ENCODE data around the gene ID2.

ID2 gene

DNA sequence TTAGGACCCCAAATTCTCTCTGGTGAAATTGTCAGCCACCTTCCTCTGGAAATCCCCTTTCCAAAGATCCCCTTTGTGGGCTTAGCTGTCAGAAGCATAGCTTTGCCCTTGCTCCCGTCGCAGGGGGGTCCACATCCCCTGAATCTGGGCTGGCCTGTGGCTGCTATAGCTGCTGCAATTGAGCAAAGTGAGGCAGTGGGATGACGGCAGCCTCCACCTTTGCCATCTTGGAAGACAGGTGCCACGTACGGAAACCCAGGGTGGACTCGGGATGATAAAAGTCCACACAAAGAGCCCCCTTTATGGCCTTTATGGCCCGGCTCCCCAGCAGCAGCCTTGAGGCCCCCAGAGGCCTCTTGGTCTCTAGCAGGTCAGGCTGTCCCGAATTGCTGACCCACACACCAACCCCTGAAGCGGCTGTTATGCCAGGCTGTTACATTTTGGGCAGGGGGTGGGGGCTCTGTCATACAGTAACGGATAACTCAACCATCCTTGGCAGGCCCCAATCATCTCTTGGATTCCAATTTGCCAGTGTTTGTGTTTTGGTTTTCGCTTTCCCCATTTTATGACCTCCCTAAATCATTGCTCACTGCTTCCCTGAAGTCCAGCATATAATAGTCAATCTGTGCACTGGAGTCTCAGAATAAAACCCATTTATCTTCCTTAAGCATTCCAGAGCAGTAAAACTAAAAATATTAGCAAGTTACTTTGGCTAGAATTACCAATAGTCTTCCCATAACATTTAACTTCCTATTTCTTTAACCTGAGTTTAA lies 33.2 kb upstream of the ID2 start:
- no peak for DNase-seq

DNA sequence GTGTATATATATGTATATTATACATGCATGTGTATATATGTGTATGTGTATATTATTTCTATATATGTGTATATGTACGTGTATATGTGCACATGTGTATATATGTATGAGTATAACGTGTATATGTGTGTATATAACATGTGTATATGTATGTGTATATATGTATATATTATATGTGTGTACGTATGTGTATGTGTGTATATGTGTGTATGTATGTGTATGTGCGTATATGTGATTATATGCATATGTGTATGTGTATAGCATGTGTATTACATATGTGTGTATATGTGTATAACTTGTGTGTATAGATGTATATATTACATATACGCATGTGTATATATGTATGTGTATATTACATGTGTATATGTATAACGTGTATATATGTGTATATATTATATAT lies 32.1 kb upstream of the ID2 start:
- no peak for DNase-seq

DNA sequence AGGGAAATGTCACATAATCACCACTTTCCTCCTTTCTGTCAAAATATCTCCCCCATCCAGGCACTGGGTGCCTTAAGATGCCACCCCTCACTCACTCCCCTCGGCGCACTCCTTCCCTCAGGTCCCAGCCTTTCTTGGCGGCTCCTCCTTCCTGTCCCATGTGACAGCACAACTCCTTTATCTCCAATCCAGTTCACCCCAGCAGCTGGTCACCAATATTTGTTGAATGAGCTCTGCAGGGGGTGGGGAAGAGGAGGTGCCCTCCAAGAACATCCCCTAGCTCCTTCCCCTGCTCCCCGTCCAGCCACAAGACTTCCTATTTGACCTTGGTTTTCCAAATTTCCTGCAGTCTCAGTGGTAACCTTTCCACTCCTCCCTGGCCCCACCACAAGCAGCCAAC lies 31.6 kb upstream of the ID2 start:
- DNase-seq, result peak; percentile 9

DNA sequence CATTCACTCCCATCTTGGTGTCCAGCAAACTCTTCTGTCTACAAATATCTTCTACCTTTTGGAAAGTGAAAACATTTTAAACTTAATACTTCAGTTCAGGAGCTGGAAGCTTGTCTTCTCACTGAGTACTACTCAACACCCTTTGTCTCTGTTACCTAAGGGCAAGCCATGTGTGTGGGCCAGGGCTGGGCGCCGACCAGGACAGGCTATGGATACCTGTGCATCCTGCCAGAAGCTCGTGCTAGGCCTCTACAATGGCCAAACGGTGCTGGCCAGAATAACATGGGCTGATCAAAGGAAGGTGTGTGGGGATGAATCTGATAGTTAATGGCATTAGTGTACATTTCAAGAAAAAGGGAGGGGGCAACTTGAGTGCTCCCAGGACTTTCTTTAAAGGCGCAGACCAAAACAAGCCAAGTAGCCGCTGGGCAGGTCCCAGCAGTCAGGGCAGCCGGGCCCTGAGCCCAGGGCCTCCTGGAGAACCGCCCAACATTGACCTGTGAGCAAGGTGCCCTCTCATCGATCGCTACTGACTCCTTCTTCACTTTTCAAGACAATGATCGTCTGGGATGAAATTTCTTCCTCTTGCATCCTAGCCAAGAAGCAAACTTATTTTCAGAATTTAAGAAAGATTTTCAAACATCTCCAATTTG lies 29.0 kb upstream of the ID2 start:
- peak; percentile 38 for DNase-seq

DNA sequence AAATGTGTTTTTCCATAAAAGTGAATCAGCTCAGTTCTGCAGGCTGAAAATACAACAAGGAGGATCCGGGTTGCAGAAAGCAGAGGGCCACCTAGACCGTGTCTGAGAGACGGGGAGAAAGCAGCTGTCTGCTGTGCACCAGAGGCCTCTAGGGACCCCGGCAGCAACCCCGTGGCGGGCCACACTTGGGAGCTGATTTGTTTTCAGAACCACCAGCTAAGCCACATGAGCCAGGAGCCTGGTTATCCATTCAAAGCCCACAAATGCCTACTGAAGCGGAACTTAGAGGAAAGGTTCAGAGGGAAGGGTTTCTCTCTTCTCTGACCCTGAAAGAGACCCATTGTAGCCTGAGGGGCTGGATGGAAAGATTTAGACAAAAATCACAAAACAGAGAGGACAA lies 28.4 kb upstream of the ID2 start:
- peak; percentile 51 for DNase-seq

DNA sequence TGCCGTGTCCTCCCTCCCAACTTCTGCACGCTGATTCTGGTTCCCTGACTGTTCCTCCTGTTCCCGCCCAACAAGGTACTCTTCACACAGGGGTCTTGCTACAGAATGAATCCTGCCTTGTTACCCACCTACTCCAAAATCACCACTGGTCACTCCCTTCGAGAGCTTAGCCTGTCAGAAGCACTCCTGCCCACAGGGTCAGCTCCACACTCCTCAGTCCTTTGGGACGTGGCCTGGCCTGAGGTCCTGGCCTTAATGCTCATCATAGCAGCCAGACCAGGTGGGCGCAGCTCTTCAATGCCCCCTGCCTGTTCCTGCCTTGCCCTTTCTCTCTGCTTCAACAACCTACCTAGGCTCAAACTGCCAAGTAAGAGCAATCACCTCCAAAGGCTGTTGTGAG lies 27.8 kb upstream of the ID2 start:
- no peak for DNase-seq

DNA sequence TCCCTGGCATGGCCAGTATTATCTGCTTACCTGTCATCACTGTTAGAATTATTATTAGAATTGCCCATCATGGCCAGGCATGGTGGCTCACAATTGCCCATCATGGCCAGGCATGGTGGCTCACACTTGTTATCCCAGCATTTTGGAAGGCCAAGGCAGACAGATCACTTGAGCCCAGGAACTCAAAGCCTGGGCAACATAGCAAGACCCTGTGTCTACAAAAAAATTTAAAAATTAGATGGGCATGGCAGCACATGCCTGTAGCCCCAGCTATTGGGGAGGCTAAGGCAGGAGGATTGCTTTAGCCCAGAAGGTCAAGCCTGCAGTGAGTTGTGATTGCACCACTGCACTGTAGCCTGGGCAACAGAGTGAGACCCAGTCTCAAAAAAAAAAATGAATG lies 27.4 kb upstream of the ID2 start:
- DNase-seq, result peak; percentile 14

DNA sequence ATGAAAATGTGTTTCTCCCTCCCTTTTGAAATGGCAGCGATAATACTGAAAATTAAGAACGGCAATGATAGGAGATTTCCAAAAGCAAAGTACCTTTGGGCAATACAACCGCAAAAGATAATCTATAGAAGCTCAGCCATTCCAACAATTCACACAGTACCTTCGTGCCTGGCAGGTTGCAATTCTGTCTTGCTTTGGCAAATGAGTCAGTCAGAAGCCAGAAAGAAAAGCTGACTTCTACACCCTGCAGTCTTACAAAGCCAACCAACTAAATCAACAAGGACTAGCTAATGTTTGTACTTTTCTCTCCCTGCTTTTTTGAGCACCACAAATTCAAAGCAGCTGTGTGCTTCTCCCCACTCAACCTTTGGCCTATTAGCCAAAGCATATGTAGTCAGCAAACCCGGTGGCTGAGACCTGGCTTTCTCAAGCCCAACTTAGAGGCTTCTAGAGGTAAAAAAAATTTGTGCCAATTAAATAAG lies 25.7 kb upstream of the ID2 start:
- DNase-seq, result peak; percentile 10

DNA sequence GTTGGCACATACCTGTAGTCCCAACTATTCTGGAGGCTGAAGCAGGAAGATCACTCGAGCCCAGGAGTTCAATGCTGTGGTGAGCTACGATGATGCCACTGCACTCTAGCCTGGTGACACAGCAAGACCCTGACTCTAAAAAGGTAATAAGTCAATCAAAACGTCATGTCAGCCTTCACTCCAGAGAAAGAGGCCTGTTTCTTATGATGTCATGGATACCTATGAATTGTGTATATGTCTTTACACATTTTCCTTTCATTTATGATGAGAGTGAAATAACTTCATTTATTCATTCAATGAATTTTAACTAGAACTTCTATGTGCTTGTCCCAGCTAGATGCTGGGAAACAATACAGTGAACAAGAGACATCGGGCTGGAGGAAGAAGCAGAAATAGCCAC lies 25.0 kb upstream of the ID2 start:
- DNase-seq, result peak; percentile 5

DNA sequence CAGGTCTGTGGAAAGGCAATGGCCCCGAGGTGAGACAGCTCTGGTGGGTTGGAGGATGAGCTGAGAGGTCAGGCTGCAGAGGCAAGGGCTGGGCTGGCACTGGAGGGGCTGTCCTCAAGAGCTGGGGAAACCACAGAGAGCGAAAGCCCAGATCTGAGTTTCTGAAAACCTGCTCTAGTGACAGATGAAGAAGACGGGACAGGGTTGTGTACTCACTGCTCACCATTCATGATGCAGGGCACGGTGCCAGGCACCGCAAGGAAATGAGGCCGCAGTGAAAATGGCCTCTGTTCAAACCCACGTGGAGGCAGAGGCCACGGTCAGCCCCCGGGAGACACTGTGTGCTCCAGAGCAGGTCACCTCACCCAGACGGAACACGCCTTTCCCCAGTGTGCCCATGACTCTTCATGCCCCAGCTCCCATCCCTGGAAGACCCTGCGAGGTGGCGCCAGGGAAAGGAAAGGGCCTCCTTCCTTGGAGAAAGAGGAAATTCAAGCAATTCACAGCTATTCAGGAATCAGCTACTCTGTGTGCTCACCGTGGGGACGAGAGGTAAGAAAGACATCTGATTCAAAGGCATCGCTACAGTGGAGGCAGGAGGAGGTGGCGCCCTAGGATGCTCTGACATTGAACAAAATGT lies 24.3 kb upstream of the ID2 start:
- peak; percentile 56 for DNase-seq

DNA sequence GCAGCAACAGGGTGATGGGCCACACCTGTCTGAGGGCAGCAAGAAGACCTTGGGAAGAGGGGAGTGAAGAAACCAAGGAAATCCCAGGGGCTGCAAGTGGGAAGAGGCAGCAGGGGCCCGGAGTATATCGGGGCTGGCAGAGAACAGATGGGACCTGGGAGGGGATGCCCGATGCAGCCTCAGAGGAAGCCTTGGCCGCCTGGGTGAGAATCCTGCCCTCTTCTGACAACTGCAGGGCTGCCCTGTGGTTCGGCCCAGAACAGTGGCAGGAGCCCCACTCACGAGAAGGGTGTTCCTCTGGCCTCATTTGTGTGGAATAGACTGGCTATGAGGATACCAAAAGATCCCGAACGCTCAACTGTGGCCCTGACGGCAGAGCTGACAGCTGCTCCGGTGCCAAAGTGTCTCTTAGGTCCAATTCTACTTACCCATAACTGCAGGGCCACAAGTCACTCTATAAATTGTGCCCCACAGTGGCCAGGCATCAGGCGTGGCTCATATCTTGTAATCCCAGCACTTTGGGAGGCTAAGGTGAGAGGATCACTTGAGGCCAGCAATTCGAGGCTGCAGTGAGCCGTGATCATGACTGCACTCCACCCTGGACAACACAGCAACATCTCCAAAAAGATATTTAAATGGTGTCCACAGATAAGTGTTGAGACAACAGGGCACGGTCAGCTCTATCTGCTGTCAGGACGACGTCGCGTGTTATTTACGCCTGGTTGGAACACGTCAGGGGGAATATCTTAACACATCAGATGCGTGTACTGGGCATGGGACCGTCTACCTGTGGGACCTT lies 23.6 kb upstream of the ID2 start:
- DNase-seq, result peak; percentile 48

DNA sequence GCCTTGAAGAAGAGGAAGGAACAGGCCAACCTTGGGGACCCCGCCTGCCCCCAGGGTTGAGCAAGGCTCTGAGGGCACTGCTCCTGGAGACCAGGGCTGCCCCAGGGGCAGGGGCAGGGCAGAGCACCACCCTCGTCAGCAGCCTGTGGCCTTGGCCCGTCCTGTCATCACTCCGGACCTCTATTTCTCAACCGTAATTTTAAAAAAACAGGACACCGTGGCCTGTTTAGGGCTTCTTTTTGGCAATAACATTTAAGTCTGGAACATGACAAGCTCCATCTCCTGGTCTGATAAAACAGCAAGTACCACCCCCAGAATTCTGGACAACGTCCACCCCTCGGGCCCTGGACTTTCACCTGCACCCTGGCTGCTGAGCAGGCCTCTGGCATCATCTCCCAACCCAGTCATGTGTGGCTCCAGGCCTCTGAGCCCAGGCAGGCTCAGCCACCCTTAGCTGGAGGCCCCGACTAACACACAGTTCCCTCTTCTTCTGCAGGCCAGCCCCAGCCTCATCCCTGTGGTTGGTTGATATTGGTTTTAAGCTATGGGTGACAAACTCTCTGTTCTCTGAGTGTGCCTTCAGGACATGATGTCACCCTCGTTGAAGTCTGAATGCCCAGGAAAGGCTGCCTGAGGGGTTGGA lies 22.6 kb upstream of the ID2 start:
- peak; percentile 36 for DNase-seq

DNA sequence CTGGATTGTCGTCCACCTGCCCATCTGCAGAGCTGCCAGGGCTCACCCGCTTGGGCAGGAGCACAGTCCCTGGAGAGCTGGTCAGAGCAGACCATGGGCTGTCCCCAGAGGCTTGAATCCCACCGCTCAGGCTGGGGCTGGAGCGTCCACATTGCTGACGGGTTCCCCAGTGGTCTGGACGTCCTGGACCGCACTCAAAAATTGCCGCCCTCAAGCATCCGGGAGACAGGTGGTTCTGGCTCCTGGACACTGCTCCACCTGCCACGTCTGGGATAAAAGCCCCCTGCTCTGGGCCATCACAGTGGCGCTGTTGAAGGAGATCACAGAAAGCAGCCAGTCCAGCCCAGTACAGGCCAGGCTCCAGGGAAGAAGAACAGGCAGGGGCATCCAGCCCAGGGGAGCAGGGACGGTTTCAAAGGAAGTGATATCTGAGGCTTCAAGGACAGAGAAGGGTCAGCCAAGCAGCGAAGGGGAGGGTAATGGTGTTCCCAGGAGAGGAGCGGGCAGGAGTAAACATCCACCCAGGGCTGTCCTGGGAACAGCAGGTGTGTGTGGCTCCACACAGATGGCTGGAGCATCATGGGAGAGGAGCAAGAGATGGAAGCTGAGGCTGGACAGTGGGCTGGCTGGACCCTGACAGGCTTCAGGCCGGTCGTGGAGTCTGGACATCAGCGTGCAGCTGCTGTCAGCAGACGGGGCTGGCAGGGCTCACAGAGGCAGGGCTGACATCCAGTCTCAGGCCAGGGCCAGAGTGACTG lies 21.9 kb upstream of the ID2 start:
- DNase-seq, result peak; percentile 59

DNA sequence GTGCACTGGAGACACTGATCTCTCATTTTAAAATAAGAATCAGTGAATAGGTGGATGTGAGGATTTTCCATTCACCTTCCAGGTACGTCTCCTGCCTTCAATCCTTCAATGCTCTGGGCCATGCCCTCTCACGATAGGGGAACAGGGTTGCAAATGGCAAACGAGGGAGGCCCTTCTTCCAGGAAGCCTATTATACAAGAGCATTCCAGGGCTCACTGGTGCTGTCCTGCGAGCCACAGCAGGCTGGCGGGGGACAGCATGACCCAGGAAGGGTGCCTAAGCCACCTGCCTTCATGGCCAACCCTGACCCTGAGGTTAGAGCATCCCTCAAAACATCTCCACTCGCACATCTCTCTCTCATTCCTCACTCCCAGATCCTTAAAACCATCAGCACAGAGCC lies 20.6 kb upstream of the ID2 start:
- DNase-seq, result peak; percentile 19

DNA sequence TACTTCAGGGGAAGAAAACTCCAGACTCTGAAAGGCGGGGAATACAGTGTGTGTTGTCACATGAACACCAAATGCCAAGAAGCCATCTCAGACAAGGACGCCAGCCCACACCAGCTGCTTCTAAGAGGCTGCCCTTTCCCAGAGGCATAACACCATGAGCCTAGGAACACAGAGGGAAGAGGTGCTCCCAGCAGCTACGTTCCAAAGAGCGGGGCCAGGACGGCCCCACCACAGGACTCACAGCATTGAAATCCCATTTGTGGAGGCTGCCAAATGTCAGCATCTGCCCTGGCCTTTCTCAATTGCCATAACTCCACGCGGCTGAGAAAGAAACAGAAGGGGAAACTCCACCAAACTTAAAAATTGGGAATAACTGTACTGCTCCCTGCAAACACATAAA lies 20.1 kb upstream of the ID2 start:
- peak; percentile 44 for DNase-seq

DNA sequence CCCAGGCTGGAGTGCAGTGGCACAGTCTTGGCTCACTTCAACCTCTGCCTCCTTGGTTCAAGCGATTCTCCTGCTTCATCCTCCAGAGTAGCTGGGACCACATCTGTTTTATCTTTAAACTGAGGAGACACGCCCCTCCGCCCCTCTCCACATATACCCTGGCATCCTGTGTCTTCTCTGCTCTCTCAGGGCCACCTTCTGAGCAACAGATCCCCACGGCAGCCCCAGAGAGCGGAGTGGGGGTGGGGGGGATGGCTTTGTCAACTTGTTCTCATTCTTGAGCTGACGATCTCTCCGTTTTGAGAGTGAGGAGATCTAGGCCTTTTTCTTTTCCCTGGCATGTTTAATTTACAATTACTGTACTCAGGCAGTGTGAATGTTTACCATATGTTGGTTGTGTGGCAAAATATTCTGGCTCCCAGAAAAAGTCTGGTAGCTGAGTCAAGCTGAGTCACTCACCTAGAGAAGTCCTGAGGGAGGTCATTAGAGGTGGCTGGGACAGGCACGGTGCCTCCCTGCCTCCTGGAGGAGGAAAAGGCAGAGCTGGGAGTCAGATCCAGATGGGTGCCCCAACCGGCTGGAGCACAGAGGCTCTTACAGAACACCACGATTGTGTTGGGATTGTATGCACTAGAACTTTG lies 19.5 kb upstream of the ID2 start:
- DNase-seq, result peak; percentile 22

DNA sequence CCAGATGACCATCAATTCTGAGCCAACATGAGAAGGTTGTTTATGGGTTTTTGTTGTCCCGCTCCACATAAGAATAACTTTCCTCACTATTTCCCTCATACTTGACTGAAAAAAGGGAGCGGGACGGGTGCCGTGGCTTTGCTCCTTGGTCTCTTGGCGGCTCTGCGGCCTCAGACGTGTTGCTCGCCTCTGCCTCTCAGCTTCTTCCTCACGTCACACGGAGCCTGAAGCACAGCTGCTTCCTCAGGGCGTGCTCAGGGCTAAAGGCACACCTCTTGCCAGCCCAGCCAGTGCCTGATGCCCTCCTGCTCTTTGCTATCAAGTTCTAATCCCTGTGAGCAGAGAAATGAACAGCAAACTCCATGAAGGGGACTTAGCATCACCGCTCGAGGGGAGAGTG lies 17.9 kb upstream of the ID2 start:
- peak; percentile 27 for DNase-seq

DNA sequence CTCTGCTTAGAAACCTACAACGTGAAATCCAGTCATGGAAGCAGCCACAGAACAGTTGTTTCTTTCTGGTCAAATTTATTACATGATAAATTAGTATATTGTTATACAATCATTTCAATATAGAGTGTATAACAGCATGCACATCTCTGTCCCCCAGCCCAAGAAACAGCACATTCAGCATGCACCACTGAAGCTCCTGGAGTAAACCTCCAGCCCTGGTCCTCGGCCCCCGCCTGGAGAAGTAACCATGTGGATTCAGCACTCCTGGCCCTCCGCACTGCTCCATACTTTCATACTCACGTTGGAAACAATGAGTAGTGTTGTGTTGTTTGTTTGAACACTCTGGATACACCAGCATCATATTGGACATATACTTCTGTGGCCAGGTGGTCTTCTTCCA lies 15.3 kb upstream of the ID2 start:
- no peak for DNase-seq

DNA sequence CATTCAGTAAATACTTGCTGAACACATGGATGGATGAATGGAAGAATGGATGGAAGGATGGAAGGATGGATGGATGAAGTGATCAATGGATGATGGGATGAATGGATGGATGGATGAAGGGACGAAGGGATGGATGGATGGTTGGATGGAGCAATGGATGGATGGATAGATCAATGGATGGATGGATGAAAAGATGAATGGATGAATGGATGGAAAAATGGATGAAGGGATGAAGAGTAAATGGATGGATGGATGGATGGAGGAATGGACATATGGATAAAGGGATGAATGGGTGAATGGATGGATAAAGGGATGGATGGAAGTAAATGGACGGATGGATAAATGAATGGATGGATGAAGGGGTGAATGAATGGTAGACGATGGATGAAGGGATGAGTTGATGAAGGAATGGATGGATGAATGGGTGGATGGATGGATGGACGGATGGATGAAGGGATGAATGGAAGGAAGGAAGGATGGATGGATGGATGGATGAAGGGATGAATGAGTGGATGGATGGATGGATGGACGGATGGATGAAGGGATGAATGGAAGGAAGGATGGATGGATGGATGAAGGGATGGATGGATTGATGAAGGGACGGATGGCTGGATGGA lies 13.9 kb upstream of the ID2 start:
- DNase-seq, result no peak

DNA sequence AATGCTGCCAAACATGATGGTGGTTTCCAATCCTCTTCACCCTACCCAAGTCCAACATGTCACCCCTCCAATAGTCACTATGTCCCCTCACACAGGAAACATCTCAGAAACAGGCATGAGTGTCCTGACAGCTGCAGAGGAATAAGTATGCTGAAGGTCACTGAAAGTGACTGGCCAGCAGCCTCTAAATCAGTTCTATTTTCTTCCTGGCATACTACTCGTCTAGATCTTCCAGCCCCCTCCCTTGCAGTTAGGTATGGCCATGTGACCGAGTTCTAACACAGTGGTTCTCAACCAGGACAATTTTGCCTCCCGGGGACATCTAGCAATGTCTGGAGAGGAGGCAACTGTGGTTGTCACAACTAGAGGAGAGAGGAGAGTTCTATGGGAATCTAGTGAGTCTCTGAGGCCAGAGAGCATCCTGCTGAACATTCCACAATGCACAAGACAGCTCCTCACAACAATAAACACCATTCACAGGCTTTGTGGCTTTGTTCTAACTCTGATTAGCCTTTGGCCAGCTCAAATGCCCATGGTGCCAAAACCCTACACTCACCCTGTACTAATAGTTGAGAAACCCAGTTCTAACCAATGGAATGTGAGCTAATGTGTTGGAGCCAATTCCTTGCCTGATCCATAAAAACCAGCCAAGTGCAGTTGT lies 12.6 kb upstream of the ID2 start:
- no peak for DNase-seq
